CD4-positive, CD25-positive, alpha-beta regulatory T cell (primary cell): ENCODE results near the gene SH2B2. TPM values are rescaled to one million over a fixed set of nuclear protein-coding genes. Genes with fewer than 3 reads are reported as not detected.

Source experiments
- ATAC-seq, 2 donors: fragments of 150-1000 bp; cut with Tn5 transposase; one replicate each; pipeline ENCODE4 v1.10.0; 2021; ENCODE audit warnings: low read depth in 2 of 2, moderate number of reproducible peaks in 2 of 2, moderate library complexity in 1 of 2
- DNase-seq, 3 donors: peaks; one replicate each; pipeline versions ENCODE4 v3.0.0 to v3.0.0-alpha.2; 2012 to 2022; ENCODE audit warnings: mixed read lengths in 1 of 3
- H3K27ac ChIP-seq: one replicate; pipeline ENCODE4 v1.7.0; 2013; ENCODE audit warnings: mild to moderate bottlenecking, low read length; ENCODE audit not compliant: insufficient read depth, poor library complexity, severe bottlenecking
- H3K27me3 ChIP-seq: one replicate; pipeline ENCODE4 v1.7.0; 2013; ENCODE audit warnings: low read length; ENCODE audit not compliant: control insufficient read depth, insufficient read depth
- H3K36me3 ChIP-seq: one replicate; pipeline ENCODE4 v1.7.0; 2013; ENCODE audit warnings: mild to moderate bottlenecking, low read length, moderate library complexity; ENCODE audit not compliant: control insufficient read depth, insufficient read depth
- H3K4me1 ChIP-seq: 2 replicates; pipeline ENCODE4 v1.7.0; 2013; ENCODE audit warnings: mild to moderate bottlenecking, low read length; ENCODE audit not compliant: insufficient read depth, control insufficient read depth, poor library complexity, severe bottlenecking
- H3K4me3 ChIP-seq: one replicate; pipeline ENCODE4 v1.7.0; 2013; ENCODE audit warnings: low read depth, mild to moderate bottlenecking, low read length, moderate library complexity
- H3K9me3 ChIP-seq, 2 experiments: 1 replicate in 1 of 2; 2 replicates in 1 of 2; pipeline ENCODE4 v1.7.0; 2013; ENCODE audit warnings: low read length in 2 of 2, mild to moderate bottlenecking in 1 of 2, moderate library complexity in 1 of 2; ENCODE audit not compliant: control insufficient read depth in 2 of 2
- H3K27ac Mint-ChIP-seq, 3 donors: one replicate each; pipeline ENCODE4 v1.8.0; 2020 to 2022; ENCODE audit warnings: mild to moderate bottlenecking in 3 of 3, mixed read lengths in 3 of 3, moderate library complexity in 2 of 3
- H3K27me3 Mint-ChIP-seq: one replicate; pipeline ENCODE4 v1.8.0; 2022; ENCODE audit warnings: mild to moderate bottlenecking, mixed read lengths
- H3K36me3 Mint-ChIP-seq: one replicate; pipeline ENCODE4 v1.8.0; 2020; ENCODE audit warnings: mixed read lengths
- H3K4me1 Mint-ChIP-seq, 4 donors: one replicate each; pipeline ENCODE4 v1.8.0; 2020 to 2022; ENCODE audit warnings: mixed read lengths in 4 of 4, mild to moderate bottlenecking in 1 of 4
- H3K4me3 Mint-ChIP-seq, 4 donors: one replicate each; pipeline ENCODE4 v1.8.0; 2020 to 2022; ENCODE audit warnings: mild to moderate bottlenecking in 4 of 4, mixed read lengths in 4 of 4, moderate library complexity in 3 of 4
- H3K9me3 Mint-ChIP-seq, 7 donors: one replicate each; pipeline ENCODE4 v1.8.0; 2020 to 2022; ENCODE audit warnings: mixed read lengths in 7 of 7, mild to moderate bottlenecking in 3 of 7, moderate library complexity in 2 of 7
- polyA plus RNA-seq, 4 donors: library from polyadenylated mRNA; unstranded; fragments of 300-500 nt; fragmentation: Illumina TruSeq; gene quantifications; one replicate each; pipeline ENCODE4 v1.2.3, GENCODE V29; 2021
- total RNA-seq: library from RNA; stranded (reverse); gene quantifications from one replicate; pipeline ENCODE4 v1.2.3, GENCODE V29; 2022

SH2B2 gene
- total and polyA plus RNA-seq, 5 donors from 2014 or later, result 0.24 to 0.94 (median 0.70) TPM

DNA sequence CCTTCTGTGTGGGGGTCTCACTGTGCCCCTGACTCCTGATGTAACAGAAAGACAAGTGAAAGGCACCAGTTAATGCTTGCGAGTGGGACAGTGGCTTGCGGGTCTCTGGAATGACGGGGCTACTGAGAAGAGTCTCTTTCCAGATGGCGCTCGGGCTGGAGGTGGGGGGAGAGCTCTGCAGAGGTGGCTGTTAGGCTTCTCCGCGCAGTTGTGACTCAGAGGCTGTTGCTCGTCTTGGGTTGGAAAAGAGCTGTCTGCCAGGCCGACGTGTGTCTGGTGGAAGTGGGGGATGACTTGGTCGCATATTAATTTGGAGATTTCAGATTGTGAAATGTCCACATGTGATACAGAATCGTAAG, 27.9 kb upstream of the SH2B2 start:
- Histone ChIP-seq H3K27me3 (no peaks in the 10 kb centered on the region), H3K4me1 (no peaks in the 10 kb centered on the region), H3K36me3 (no peaks in the 10 kb centered on the region), H3K9me3 (no peaks in the 10 kb centered on the region), H3K27ac (no peak overlapping the region), H3K4me3 (no peak overlapping the region)
- no peak overlapping the region for H3K27ac Mint-ChIP-seq
- H3K4me1 Mint-ChIP-seq, result peaks cover 0 to 1% (median 0%) of the 10 kb centered on the region in 4 donors
- DNase-seq (no peak), ATAC-seq (no peak)
- no peaks in the 10 kb centered on the region for H3K9me3 Mint-ChIP-seq
- H3K27me3 Mint-ChIP-seq, result no peaks in the 10 kb centered on the region
- H3K4me3 Mint-ChIP-seq, result no peak overlapping the region
- H3K36me3 Mint-ChIP-seq, result peaks cover 4% of the 10 kb centered on the region

- H3K36me3 Mint-ChIP-seq, result no peaks in the 10 kb centered on the region
- ATAC-seq, result no peak
- no peak overlapping the region for H3K4me3 Mint-ChIP-seq
- H3K4me1 Mint-ChIP-seq, result peaks cover 0 to 1% (median 0%) of the 10 kb centered on the region in 4 donors
- no peak overlapping the region for H3K27ac Mint-ChIP-seq
- H3K27me3 Mint-ChIP-seq, result no peaks in the 10 kb centered on the region
- H3K4me3 ChIP-seq, result no peak overlapping the region
- DNase-seq, result no peak
- H3K27ac ChIP-seq, result no peak overlapping the region
- no peaks in the 10 kb centered on the region for H3K4me1 ChIP-seq
- no peaks in the 10 kb centered on the region for H3K27me3 ChIP-seq
- H3K9me3 Mint-ChIP-seq, result no peaks in the 10 kb centered on the region
- H3K9me3 ChIP-seq, result no peaks in the 10 kb centered on the region
- no peaks in the 10 kb centered on the region for H3K36me3 ChIP-seq
Measured at GRCh38 chr7:102260856-102261255, 25.8 kb upstream of the SH2B2 start.

- Mint-ChIP-seq H3K4me3 (no peak overlapping the region), H3K27me3 (no peaks in the 10 kb centered on the region), H3K36me3 (no peaks in the 10 kb centered on the region), H3K4me1 (peaks cover 0 to 1% (median 0%) of the 10 kb centered on the region in 4 donors), H3K27ac (peak overlapping the region in 1 of 3 donors; percentile 66), H3K9me3 (no peaks in the 10 kb centered on the region)
- ATAC-seq, result no peak
- no peak overlapping the region for H3K4me3 ChIP-seq
- H3K27ac ChIP-seq, result no peak overlapping the region
- no peaks in the 10 kb centered on the region for H3K36me3 ChIP-seq
- DNase-seq, result no peak
- no peaks in the 10 kb centered on the region for H3K9me3 ChIP-seq
- no peaks in the 10 kb centered on the region for H3K27me3 ChIP-seq
- H3K4me1 ChIP-seq, result no peaks in the 10 kb centered on the region
Measured at GRCh38 chr7:102261451-102261850, 25.2 kb upstream of the SH2B2 start.

DNA sequence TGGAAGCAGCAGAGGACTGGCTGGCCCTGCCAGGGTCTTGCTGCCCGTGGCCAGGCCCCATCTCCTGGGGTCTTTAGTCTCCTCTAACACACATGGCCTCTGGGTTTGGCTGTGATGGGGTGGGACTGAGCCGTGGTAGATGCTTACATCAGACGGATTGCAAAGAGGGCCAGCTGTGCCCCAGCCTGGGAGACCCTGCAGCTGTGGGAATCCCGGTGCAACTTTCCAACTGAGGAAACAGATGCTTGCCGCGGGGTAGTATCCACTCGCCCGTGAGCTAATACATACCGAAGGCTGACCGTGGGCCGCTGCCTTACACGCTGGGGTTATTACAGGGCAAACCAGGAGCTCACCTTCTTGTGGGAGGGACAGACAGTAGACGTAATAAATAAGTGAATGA, 24.1 kb upstream of the SH2B2 start:
- Histone ChIP-seq H3K27ac (no peak overlapping the region), H3K4me3 (no peak overlapping the region), H3K27me3 (no peaks in the 10 kb centered on the region), H3K36me3 (no peaks in the 10 kb centered on the region), H3K4me1 (no peaks in the 10 kb centered on the region), H3K9me3 (no peaks in the 10 kb centered on the region)
- no peaks in the 10 kb centered on the region for H3K9me3 Mint-ChIP-seq
- no peak for ATAC-seq
- no peaks in the 10 kb centered on the region for H3K27me3 Mint-ChIP-seq
- H3K27ac Mint-ChIP-seq, result no peak overlapping the region
- peak overlapping the region in 1 of 4 donors; percentile 16 for H3K4me3 Mint-ChIP-seq
- H3K36me3 Mint-ChIP-seq, result no peaks in the 10 kb centered on the region
- no peaks in the 10 kb centered on the region for H3K4me1 Mint-ChIP-seq
- DNase-seq, result no peak

DNA sequence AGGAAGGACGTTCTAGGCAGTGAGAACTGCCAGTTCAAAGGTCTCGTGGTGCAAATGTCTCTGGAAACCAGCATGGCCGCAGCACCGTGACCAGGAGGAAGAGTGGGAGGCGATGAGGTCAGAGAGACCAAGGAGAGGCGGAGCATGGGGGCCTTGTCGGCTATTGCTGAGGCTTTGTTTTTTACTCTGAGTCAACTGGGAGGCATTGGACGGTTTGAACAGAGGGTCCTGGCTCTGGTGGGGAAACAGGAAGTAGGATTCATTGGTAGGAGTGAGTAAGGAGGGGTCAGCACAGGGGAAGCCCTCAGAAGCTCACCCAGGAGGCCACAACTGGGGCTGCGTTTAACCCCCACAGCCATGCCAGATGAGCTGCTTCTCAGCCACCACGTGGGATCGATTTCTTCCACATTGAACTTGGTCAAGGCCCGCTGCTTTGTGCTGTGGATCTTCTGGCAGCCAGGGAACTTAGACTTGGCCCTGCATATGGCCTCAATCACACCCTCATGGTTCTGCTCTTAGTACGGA, 22.2 kb upstream of the SH2B2 start:
- DNase-seq (no peak), ATAC-seq (no peak)
- Mint-ChIP-seq H3K27ac (no peak overlapping the region), H3K4me1 (no peaks in the 10 kb centered on the region), H3K9me3 (no peaks in the 10 kb centered on the region), H3K36me3 (no peaks in the 10 kb centered on the region), H3K4me3 (no peak overlapping the region), H3K27me3 (peaks cover 4% of the 10 kb centered on the region)
- no peak overlapping the region for H3K4me3 ChIP-seq
- no peak overlapping the region for H3K27ac ChIP-seq
- no peaks in the 10 kb centered on the region for H3K36me3 ChIP-seq
- no peaks in the 10 kb centered on the region for H3K9me3 ChIP-seq
- no peaks in the 10 kb centered on the region for H3K27me3 ChIP-seq
- no peaks in the 10 kb centered on the region for H3K4me1 ChIP-seq

DNA sequence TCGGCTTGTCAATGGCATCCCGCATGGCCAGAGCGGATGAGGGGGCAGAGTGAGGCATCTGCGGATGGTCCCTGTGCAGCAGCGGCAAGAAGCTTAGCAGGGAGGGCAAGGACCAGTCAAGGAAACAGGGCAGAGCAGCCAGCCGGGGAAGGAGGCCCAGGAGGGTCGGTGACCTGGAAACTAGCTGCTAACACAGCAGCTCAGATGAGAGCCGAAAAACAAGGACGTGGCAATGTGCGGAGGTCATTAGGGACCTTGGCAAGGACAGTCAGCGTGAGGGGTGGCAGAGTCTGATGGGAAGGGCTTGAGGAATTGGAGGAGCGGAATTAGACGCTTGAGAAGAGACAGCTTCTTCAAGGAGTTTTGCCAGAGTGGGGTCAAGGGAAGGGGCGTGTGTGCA, 20.1 kb upstream of the SH2B2 start:
- Mint-ChIP-seq H3K9me3 (no peaks in the 10 kb centered on the region), H3K4me1 (no peaks in the 10 kb centered on the region), H3K4me3 (no peak overlapping the region), H3K36me3 (no peaks in the 10 kb centered on the region), H3K27me3 (peaks cover 4% of the 10 kb centered on the region), H3K27ac (no peak overlapping the region)
- H3K9me3 ChIP-seq, result no peaks in the 10 kb centered on the region
- DNase-seq (no peak), ATAC-seq (no peak)
- H3K36me3 ChIP-seq, result no peaks in the 10 kb centered on the region
- H3K27me3 ChIP-seq, result no peaks in the 10 kb centered on the region
- no peak overlapping the region for H3K27ac ChIP-seq
- no peak overlapping the region for H3K4me3 ChIP-seq
- no peaks in the 10 kb centered on the region for H3K4me1 ChIP-seq

- Mint-ChIP-seq H3K27me3 (peaks cover 4% of the 10 kb centered on the region), H3K27ac (peak overlapping the region in 1 of 3 donors; percentile 32), H3K4me3 (no peak overlapping the region), H3K9me3 (no peaks in the 10 kb centered on the region), H3K4me1 (peaks cover 0 to 3% (median 0%) of the 10 kb centered on the region in 4 donors), H3K36me3 (no peaks in the 10 kb centered on the region)
- no peaks in the 10 kb centered on the region for H3K36me3 ChIP-seq
- H3K4me3 ChIP-seq, result no peak overlapping the region
- DNase-seq, result no peak
- H3K27ac ChIP-seq, result no peak overlapping the region
- no peaks in the 10 kb centered on the region for H3K4me1 ChIP-seq
- no peaks in the 10 kb centered on the region for H3K9me3 ChIP-seq
- H3K27me3 ChIP-seq, result no peaks in the 10 kb centered on the region
- no peak for ATAC-seq
Measured at GRCh38 chr7:102268635-102269034, 18.0 kb upstream of the SH2B2 start.

GRCh38 chr7:102270178-102270887, 16.3 kb upstream of the SH2B2 start:
- Mint-ChIP-seq H3K4me3 (no peak overlapping the region), H3K9me3 (no peaks in the 10 kb centered on the region), H3K4me1 (peaks cover 0 to 3% (median 0%) of the 10 kb centered on the region in 4 donors), H3K27ac (peak overlapping the region in 1 of 3 donors; percentile 49), H3K36me3 (no peaks in the 10 kb centered on the region), H3K27me3 (peaks cover 4% of the 10 kb centered on the region)
- DNase-seq, result no peak
- H3K27me3 ChIP-seq, result no peaks in the 10 kb centered on the region
- H3K27ac ChIP-seq, result no peak overlapping the region
- no peaks in the 10 kb centered on the region for H3K9me3 ChIP-seq
- H3K4me1 ChIP-seq, result no peaks in the 10 kb centered on the region
- ATAC-seq, result no peak
- H3K36me3 ChIP-seq, result no peaks in the 10 kb centered on the region
- H3K4me3 ChIP-seq, result no peak overlapping the region
